Measurements from ENCODE around the gene IL10RA. TPM values are rescaled to one million over a fixed set of nuclear protein-coding genes. Genes with fewer than 3 reads are reported as not detected.

IL10RA gene
- polyA plus RNA-seq, 3 donors, result 2.0 to 3.8 (median 2.5) TPM

DNA sequence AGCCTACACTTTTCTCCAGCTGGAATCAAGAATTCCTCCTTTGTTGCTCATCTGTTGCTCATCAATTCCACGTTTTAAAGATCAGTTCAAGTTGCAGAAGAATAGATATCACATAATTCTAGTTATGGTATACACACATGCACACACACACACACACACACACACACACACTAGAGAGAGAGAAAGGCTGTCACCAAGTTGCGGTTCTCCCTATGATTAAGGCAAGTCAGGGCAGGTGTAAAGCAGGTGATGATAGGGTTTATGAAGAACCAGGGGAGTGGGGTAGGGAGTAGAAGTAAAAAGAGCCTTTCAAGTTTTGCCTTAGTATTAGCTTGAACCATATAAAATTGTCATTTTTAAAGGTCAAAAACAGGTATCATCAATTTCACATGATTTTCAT is 59.0 kb downstream of the IL10RA start:
- no peak for DNase-seq

GRCh38 chr11:118046051-118046963 is 60.1 kb downstream of the IL10RA start:
- DNase-seq, result no peak

- no peak for DNase-seq
Measured at GRCh38 chr11:118046964-118047700, 60.9 kb downstream of the IL10RA start.

GRCh38 chr11:118047749-118048148 is 61.6 kb downstream of the IL10RA start:
- no peak for DNase-seq

DNA sequence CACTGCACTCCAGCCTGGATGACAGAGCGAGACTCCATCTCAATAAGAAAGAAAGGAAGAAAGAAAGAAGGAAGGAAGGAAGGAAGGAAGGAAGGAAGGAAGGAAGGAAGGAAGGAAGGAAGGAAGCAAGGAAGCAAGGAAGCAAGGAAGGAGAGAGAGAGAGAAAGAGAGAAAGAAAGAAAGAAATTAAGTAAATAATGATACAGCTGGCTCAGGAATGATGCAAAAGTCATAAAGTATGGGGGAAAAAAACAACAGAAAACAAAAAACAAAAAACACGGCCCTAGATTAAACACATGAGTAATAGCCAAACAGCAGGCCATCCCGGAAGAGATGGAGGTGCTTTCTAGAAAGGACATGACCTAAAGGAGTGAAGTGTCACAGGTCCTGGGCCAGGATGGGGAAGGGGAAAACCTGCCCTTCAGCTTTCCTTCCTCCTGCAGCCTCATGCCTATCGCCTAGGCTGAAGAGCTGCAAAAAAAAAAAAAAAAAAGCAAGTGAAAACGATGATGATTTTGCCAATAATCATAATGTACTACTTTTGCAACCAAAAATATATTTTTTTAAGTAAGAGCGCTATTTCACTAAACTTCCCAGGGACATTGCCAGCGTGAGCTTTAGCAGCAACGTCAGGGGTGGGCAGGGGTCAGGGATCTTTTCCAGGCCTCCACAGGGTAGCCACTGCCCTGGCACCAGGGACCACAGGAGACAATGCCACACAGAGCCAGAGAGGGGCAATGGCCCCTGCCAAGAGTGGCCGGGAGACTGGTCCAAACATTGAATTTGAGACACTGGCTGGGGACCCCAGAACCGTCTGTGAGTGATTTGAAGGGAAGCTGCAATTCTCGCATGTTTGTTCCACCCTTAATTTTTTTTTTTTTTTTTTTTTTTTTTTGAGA is 62.5 kb downstream of the IL10RA start:
- no peak for DNase-seq

- DNase-seq, result no peak
Measured at GRCh38 chr11:118049771-118050170, 63.6 kb downstream of the IL10RA start.

GRCh38 chr11:118050208-118050891 is 64.2 kb downstream of the IL10RA start:
- DNase-seq, result no peak

Other genes starting within 250 kb of the IL10RA start
- 1 to 10 TPM; 2.4 to 4.0 (median 2.9) TPM for gene DSCAML1, start 189.2 kb upstream of the IL10RA start, polyA plus RNA-seq (ENCODE audit: insufficient read length in 3 of 3)
- gene FXYD2, start 161.7 kb upstream of the IL10RA start, polyA plus RNA-seq (ENCODE audit: insufficient read length in 3 of 3), result 100 to 1,000 TPM; 504 to 530 (median 517) TPM
- 100 to 1,000 TPM; 111 to 141 (median 136) TPM for gene FXYD6, start 109.7 kb upstream of the IL10RA start, polyA plus RNA-seq (ENCODE audit: insufficient read length in 3 of 3)
- gene TMPRSS13, start 57.0 kb upstream of the IL10RA start, polyA plus RNA-seq (ENCODE audit: insufficient read length in 3 of 3), result under 1 TPM; 0.50 to 0.92 (median 0.71) TPM
- 10 to 100 TPM; 21.8 to 34.3 (median 30.3) TPM for gene TMPRSS4, start 90.7 kb downstream of the IL10RA start, polyA plus RNA-seq (ENCODE audit: insufficient read length in 3 of 3)
- under 1 TPM; 0.09 to 0.11 (median 0.10) TPM for gene SMIM35, start 100.6 kb downstream of the IL10RA start, polyA plus RNA-seq (ENCODE audit: insufficient read length in 3 of 3)
- gene SCN4B, start 166.4 kb downstream of the IL10RA start, polyA plus RNA-seq (ENCODE audit: insufficient read length in 3 of 3), result 1 to 10 TPM; 1.4 to 2.5 (median 1.4) TPM
- 1 to 10 TPM; 3.7 to 4.9 (median 4.9) TPM for gene SCN2B, start 190.2 kb downstream of the IL10RA start, polyA plus RNA-seq (ENCODE audit: insufficient read length in 3 of 3)
- 1 to 10 TPM; 1.8 to 3.0 (median 2.4) TPM for gene JAML, start 238.6 kb downstream of the IL10RA start, polyA plus RNA-seq (ENCODE audit: insufficient read length in 3 of 3)

Measured in renal pelvis (tissue), 4 donors.